Adrenal gland (tissue), 5 donors: Measurements from ENCODE around the gene RAB11FIP2.

Source experiments
- CTCF ChIP-seq, 6 experiments: fragments of 450-650 bp in 4 of 6; fragments of 200-600 bp in 2 of 6; sonication (generic) in 1 of 6; IDR thresholded peaks; 1 replicate in 5 of 6; 2 replicates in 1 of 6; pipeline versions ENCODE4 v1.5.1 to v1.8.0; 2016 to 2021; ENCODE audit warnings: antibody characterized with exemption in 6 of 6, mild to moderate bottlenecking in 2 of 6, moderate library complexity in 1 of 6
- POLR2A ChIP-seq, 2 donors: fragments of 450-650 bp; IDR thresholded peaks; one replicate each; pipeline ENCODE4 v1.6.1; 2017; ENCODE audit warnings: antibody characterized with exemption in 2 of 2, mild to moderate bottlenecking in 2 of 2, moderate library complexity in 1 of 2
- donor health status: DM: no; HTN: no; CAD: no.

- no peak for TF ChIP-seq CTCF (IDR thresholded peaks at IDR 0.05)
- TF ChIP-seq POLR2A (IDR thresholded peaks at IDR 0.05) = no peak
These were observed 34.1 kb upstream of the RAB11FIP2 start for GRCh38 chr10:118080817-118081216.
